Stimulated activated CD4-positive, alpha-beta T cell treated with anti-CD3 and anti-CD28 coated beads, Interleukin-15, amount 100 ng/mL, for 24 hours (primary cell): ENCODE results near the gene CXCL6.

ENCODE experiments used
- DNase-seq: peaks from one replicate; pipeline ENCODE4 v3.0.0-alpha.2; 2020

Gene CXCL6

GRCh38 chr4:73869130-73870055 is 32.9 kb downstream of the CXCL6 start, which contains the start of gene CXCL1:
CXCL1 (plus strand) TSS chr4:73869393; CDS start chr4:73869471, 78 bp downstream.
- DNase-seq = no peak

GRCh38 chr4:73870260-73870659 is 33.8 kb downstream of the CXCL6 start:
- no peak for DNase-seq

GRCh38 chr4:73870768-73871167 is 34.3 kb downstream of the CXCL6 start:
- no peak for DNase-seq

- DNase-seq = no peak
Measured at GRCh38 chr4:73871511-73872310, 35.2 kb downstream of the CXCL6 start.

- DNase-seq = no peak
Measured at GRCh38 chr4:73872316-73873108, 36.0 kb downstream of the CXCL6 start.

GRCh38 chr4:73874386-73874785 is 37.9 kb downstream of the CXCL6 start:
- DNase-seq = no peak

- no peak for DNase-seq
Measured at GRCh38 chr4:73875401-73875800, 38.9 kb downstream of the CXCL6 start.

GRCh38 chr4:73883306-73883705 is 46.8 kb downstream of the CXCL6 start:
- DNase-seq = no peak

GRCh38 chr4:73885574-73886267 is 49.2 kb downstream of the CXCL6 start:
- DNase-seq = no peak
